Activated CD4-positive, CD25-positive, alpha-beta regulatory T cell (primary cell): ENCODE measurements around the gene ARMC3.

ENCODE experiments used
- DNase-seq, 4 experiments: peaks; one replicate each; lab custom pipeline; 2025; lab: John Stamatoyannopoulos, UW

Gene ARMC3

GRCh38 chr10:23078114-23078513, 150.3 kb downstream of the ARMC3 start:
- no peak for DNase-seq

GRCh38 chr10:23079700-23080099, 151.8 kb downstream of the ARMC3 start:
- no peak for DNase-seq

GRCh38 chr10:23080262-23080661, 152.4 kb downstream of the ARMC3 start:
- DNase-seq = no peak

- no peak for DNase-seq
Observed at GRCh38 chr10:23081221-23081750, 153.4 kb downstream of the ARMC3 start.

- no peak for DNase-seq
Observed at GRCh38 chr10:23081891-23082290, 154.0 kb downstream of the ARMC3 start.
